GM12875 (cell line): ENCODE results near the gene DKK3.
A peak's percentile ranks its signal among the peaks of the same experiment; 100 is the strongest.

Experiments used
- H3K4me3 ChIP-seq: one replicate; pipeline ENCODE4 v1.5.1; 2011; ENCODE audit warnings: low read depth, low read length, control low read depth
- CTCF ChIP-seq: IDR thresholded peaks from 2 replicates; pipeline ENCODE4 v1.5.1; 2011; ENCODE audit warnings: low read depth, mild to moderate bottlenecking, control low read depth, inconsistent platforms, low read length, moderate library complexity, borderline replicate concordance; ENCODE audit not compliant: insufficient read depth

Gene DKK3

DNA sequence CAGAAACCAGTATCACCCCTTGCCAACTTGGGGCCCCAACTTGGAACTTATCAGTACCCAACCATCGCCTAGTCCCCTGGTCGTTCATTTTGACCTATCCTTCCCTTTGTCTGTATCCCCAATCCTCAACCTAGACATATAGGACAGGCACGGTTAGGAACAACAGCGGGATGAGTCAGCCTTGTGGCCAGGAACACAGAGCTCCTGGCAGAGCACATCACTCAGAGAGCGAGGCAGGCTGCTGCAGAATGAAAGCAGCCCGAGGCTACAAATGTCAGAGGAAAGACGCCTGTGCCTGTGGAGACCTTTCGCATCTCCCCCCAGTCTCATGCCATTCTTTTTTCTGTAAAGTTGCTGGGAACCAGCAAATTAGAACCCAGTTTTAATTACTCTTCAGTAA is 14.6 kb downstream of the DKK3 start:
- TF ChIP-seq CTCF, result no peak
- no peak overlapping the region for H3K4me3 ChIP-seq

GRCh38 chr11:11992257-11993212 is 15.9 kb downstream of the DKK3 start:
- TF ChIP-seq CTCF, result no peak
- no peak overlapping the region for H3K4me3 ChIP-seq

GRCh38 chr11:11989774-11990744 is 18.4 kb downstream of the DKK3 start:
- TF ChIP-seq CTCF, result no peak
- H3K4me3 ChIP-seq, result no peak overlapping the region

DNA sequence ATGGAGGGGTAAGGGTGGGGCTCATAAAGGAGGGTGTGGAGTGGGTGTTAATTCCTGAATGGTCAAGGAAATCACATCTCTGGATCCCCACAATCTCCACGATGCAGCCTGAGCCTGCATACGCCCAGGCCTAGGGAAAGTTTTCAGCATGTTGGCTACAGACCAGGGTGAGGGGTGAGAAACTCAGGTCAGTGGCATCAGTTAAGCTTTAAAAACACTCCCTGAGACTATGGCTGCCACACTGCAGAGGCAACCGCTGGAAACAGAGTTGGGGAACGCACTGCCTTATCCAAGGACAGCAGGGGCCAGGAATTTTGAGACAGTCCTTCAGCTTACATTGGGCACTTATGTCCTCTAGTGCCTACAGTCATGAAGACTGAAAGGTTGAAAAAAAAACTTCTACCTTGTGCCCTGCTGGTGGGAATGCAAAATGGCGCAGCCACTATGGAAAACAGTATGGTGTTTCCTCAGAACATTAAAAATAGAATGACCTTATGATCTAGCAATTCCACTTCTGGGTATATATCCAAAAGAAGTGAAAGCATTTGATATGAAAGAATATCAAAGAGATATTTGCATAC is 19.7 kb downstream of the DKK3 start:
- no peak overlapping the region for H3K4me3 ChIP-seq
- no peak for TF ChIP-seq CTCF

DNA sequence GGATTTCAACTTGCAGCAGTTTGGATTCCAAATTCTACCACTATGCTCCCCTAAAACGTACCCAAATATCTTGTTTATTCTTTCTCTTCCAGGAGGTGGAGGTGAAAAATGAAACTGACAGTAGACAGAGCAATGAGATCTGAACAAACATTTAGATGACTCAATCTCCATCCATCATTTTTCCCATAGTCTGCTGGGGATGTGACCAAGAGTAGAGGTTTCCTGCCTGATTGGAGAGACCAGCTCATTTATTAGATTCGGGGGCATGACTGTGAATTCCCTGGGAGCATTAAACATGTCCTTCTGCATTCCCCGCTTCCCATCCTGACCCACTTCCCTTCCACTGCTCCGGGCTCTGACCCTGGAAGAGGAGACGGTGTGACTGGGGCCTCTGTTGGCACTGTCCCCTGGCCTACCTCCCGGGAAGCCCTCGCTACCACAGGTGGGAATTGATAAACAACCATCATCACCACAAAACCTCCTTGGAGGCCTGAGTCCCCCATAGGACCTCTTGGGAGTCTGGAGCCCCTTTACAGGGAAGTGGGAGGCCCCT is 20.3 kb downstream of the DKK3 start:
- no peak for TF ChIP-seq CTCF
- no peak overlapping the region for H3K4me3 ChIP-seq

GRCh38 chr11:11987503-11988022 is 20.9 kb downstream of the DKK3 start:
- no peak overlapping the region for H3K4me3 ChIP-seq
- peak; percentile 14; the same call in 1 of the 2 replicates for TF ChIP-seq CTCF
